B cell (primary cell): ENCODE measurements around the gene KCNJ10. TPM values are rescaled to one million over a fixed set of nuclear protein-coding genes. Genes with fewer than 3 reads are reported as not detected.
A peak's percentile ranks its signal among the peaks of the same experiment; 100 is the strongest.

Source experiments
- ATAC-seq: fragments of 200-7000 bp; cut with Tn5 transposase; one replicate; pipeline ENCODE4 v1.10.0; 2021; ENCODE audit warnings: low read depth, mild to moderate bottlenecking, moderate number of reproducible peaks, moderate library complexity
- CTCF ChIA-PET: fragments of 350-600 bp; sonication (Branson Sonifier 250); formaldehyde crosslinking; loops from one replicate; lab custom pipeline; 2021; ENCODE audit warnings: antibody characterized with exemption, inconsistent platforms; lab: Charles Lee
- POLR2A ChIA-PET: fragments of 350-600 bp; sonication (Branson Sonifier 250); formaldehyde crosslinking; loops from one replicate; lab custom pipeline; 2021; ENCODE audit warnings: antibody characterized with exemption; lab: Charles Lee
- DNase-seq: peaks from one replicate; pipeline ENCODE4 v3.0.0; 2013
- H2AFZ ChIP-seq: 2 replicates; pipeline ENCODE4 v1.6.1; 2012; ENCODE audit warnings: mild to moderate bottlenecking, low read depth, low read length; ENCODE audit not compliant: insufficient read depth, poor library complexity, severe bottlenecking
- H3K27ac ChIP-seq, 2 donors: 1 replicate in 1 of 2; 2 replicates in 1 of 2; pipeline ENCODE4 v1.5.1; 2012 to 2013; ENCODE audit warnings: low read length in 2 of 2, mild to moderate bottlenecking in 2 of 2, moderate library complexity in 1 of 2
- H3K27me3 ChIP-seq, 4 experiments: fragments of 200-600 bp in 1 of 4; sonication (generic) in 1 of 4; replicated peaks in 1 of 4; 1 replicate in 2 of 4; 2 replicates in 2 of 4; pipeline versions ENCODE4 v1.6.1 to v1.7.0; 2013 to 2016; ENCODE audit warnings: low read length in 3 of 4, mild to moderate bottlenecking in 2 of 4, mixed read lengths in 1 of 4, moderate library complexity in 1 of 4; ENCODE audit not compliant: insufficient read depth in 4 of 4, control insufficient read depth in 3 of 4; ENCODE audit errors: control extremely low read depth in 1 of 4
- H3K36me3 ChIP-seq, 2 experiments: replicated peaks in 1 of 2; 1 replicate in 1 of 2; 2 replicates in 1 of 2; pipeline versions ENCODE4 v1.6.1 to v1.7.1; 2013; ENCODE audit warnings: low read length in 1 of 2; ENCODE audit not compliant: insufficient read depth in 2 of 2, control insufficient read depth in 1 of 2; ENCODE audit errors: control extremely low read depth in 1 of 2, extremely low read depth in 1 of 2
- H3K4me1 ChIP-seq, 2 donors: fragments of 200-600 bp in 1 of 2; sonication (generic) in 1 of 2; 1 replicate in 1 of 2; 2 replicates in 1 of 2; pipeline versions ENCODE4 v1.5.1 to v1.6.1; 2013 to 2017; ENCODE audit warnings: low read length in 2 of 2; ENCODE audit not compliant: control insufficient read depth in 2 of 2, insufficient read depth in 2 of 2
- H3K4me2 ChIP-seq: replicated peaks from 2 replicates; pipeline ENCODE3; 2012; ENCODE audit warnings: mild to moderate bottlenecking, low read depth, low read length; ENCODE audit not compliant: poor library complexity, severe bottlenecking
- H3K4me3 ChIP-seq, 5 experiments: fragments of 200-600 bp in 1 of 5; sonication (generic) in 1 of 5; 1 replicate in 3 of 5; 2 replicates in 2 of 5; pipeline versions ENCODE4 v1.5.1 to v1.7.0; 2011 to 2016; ENCODE audit warnings: low read length in 4 of 5, mild to moderate bottlenecking in 4 of 5, low read depth in 2 of 5, control low read depth in 1 of 5, moderate library complexity in 1 of 5; ENCODE audit not compliant: insufficient read depth in 1 of 5; ENCODE audit errors: control extremely low read depth in 1 of 5, extremely low read depth in 1 of 5
- H3K79me2 ChIP-seq: fragments of 200-600 bp; sonication (generic); one replicate; pipeline ENCODE4 v1.6.0; 2016; ENCODE audit warnings: low read length; ENCODE audit not compliant: control insufficient read depth, insufficient read depth
- H3K9ac ChIP-seq: fragments of 200-600 bp; sonication (generic); 2 replicates; pipeline ENCODE4 v1.6.1; 2017; ENCODE audit warnings: mild to moderate bottlenecking, low read length, moderate library complexity
- H3K9me3 ChIP-seq, 3 donors: one replicate each; pipeline versions ENCODE4 v1.6.1 to v1.7.1; 2013; ENCODE audit warnings: low read length in 2 of 3; ENCODE audit not compliant: control insufficient read depth in 2 of 3, insufficient read depth in 1 of 3; ENCODE audit errors: control extremely low read depth in 1 of 3
- H4K20me1 ChIP-seq: 2 replicates; pipeline ENCODE4 v1.6.0; 2012; ENCODE audit warnings: mild to moderate bottlenecking, low read length; ENCODE audit not compliant: insufficient read depth, control insufficient read depth, poor library complexity, severe bottlenecking
- H3K27ac Mint-ChIP-seq: one replicate; pipeline ENCODE4 v1.8.0; 2021; ENCODE audit warnings: mixed read lengths
- H3K27me3 Mint-ChIP-seq: one replicate; pipeline ENCODE4 v1.8.0; 2021; ENCODE audit warnings: mixed read lengths
- H3K4me1 Mint-ChIP-seq: one replicate; pipeline ENCODE4 v1.8.0; 2021; ENCODE audit warnings: mixed read lengths
- H3K4me3 Mint-ChIP-seq: one replicate; pipeline ENCODE4 v1.8.0; 2021; ENCODE audit warnings: mixed read lengths
- H3K9me3 Mint-ChIP-seq: one replicate; pipeline ENCODE4 v1.8.0; 2022; ENCODE audit warnings: mixed read lengths; ENCODE audit not compliant: insufficient read depth
- EZH2 ChIP-seq: IDR thresholded peaks from 2 replicates; pipeline ENCODE4 v1.6.1; 2012; ENCODE audit warnings: borderline replicate concordance, low read depth, mild to moderate bottlenecking, moderate library complexity, low read length; ENCODE audit not compliant: insufficient read depth, poor library complexity, severe bottlenecking
- WGBS: methylation state at CpG from one replicate; pipeline ENCODE4 v1.1.5; 2013; ENCODE audit warnings: missing lambda C conversion rate; ENCODE audit not compliant: insufficient coverage; 5-methylcytosine and 5-hydroxymethylcytosine counted together
- intact Hi-C: fragments of 100-400 bp; cut with micrococcal nuclease; formaldehyde crosslinking; loops from one replicate; pipeline ENCODE4 v1.10.0; 2022
- polyA plus RNA-seq: library from polyadenylated mRNA; depleted of rRNA; stranded (reverse); fragments of >200 nt; gene quantifications from 2 replicates; pipeline ENCODE4 v1.2.3, GENCODE V29; 2012
- total RNA-seq, 2 donors: library from RNA; stranded (reverse); fragments of 120-200 nt in 1 of 2; gene quantifications; 1 replicate in 1 of 2; 2 replicates in 1 of 2; pipeline versions ENCODE4 v1.2.3 to v1.2.4, GENCODE V29; 2013 to 2022
- TF ChIP-seq, protein P1 (sequence below): fragments of 200-600 bp; IDR thresholded peaks from one replicate; pipeline ENCODE4 v1.8.0; 2022; ENCODE audit warnings: antibody characterized with exemption, mild to moderate bottlenecking

The KCNJ10 gene
- total and polyA plus RNA-seq, 2 donors (not counting 1 experiment from before 2014, with no cell fraction given), result not detected

DNA sequence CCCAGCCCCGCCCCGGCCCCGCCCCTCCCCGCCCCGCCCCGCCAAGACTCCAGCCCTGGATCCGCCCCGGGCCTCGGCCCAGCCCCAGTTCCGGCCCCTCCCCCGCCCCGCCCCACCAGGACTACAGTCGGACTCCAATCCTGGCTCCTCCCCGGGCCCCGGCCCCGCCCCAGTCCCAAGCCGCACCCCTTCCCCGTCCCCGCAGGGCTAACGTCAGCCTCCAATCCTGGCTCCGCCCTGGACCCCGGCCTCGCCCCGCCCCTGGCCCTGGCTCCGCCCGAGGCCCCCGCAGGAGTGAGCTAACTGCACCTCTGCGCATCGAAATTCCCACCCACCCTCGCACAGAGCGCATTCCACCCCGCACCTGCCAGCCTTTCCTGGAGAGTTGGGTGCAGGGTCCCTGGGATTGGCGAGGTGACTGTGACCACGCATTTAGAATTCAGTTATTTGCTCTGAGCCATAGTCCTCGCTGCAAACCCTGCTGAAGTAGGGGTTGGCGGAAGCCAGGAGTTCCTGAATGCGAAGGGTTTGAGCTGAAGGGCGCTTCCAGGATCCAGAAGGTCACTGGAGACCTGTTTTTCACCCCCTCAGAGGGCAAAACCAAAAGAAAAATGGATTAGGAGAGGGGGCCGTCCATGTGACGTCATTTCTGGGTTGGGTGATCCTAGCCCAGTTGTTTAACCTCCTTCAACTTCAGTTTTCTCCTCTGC is 29.0 kb upstream of the KCNJ10 start:
- Histone ChIP-seq H3K9ac (peak overlapping the region; percentile 93), H3K27ac (peak overlapping the region; percentile 95 to 99), H3K4me3 (peak overlapping the region; percentile 63 to 79 (median 72)), H2AFZ (peak overlapping the region; percentile 95), H3K36me3 (peaks cover 3 to 17% of the 10 kb centered on the region in 2 experiments), H3K4me1 (peaks cover 33 to 45% of the 10 kb centered on the region in 2 donors), H3K79me2 (peaks cover 36% of the 10 kb centered on the region), H3K9me3 (no peaks in the 10 kb centered on the region), H3K27me3 (no peaks in the 10 kb centered on the region), H4K20me1 (peaks cover 36% of the 10 kb centered on the region), H3K4me2 (peak overlapping the region; percentile 98)
- intact Hi-C loops, result loop anchor here (1.0 to 10.0 kb wide), 9 partner anchors 14 to 1296 kb away; partner anchors contain the start of genes COPA, DCAF8, DUSP23 and KCNJ10
- ChIA-PET POLR2A (interaction anchor here (0.6 to 2.0 kb wide), 9 partner anchors 12 to 277 kb away, joined by 3 to 6 read pairs (median 3); partner anchors contain the start of genes DCAF8 and TAGLN2), CTCF (interaction anchor here (0.9 to 6.5 kb wide), 9 partner anchors 13 to 193 kb away, joined by 3 to 60 read pairs (median 5); partner anchors contain the start of gene KCNJ9)
- Mint-ChIP-seq H3K27me3 (no peaks in the 10 kb centered on the region), H3K9me3 (no peaks in the 10 kb centered on the region), H3K4me3 (peak overlapping the region; percentile 88), H3K27ac (peak overlapping the region; percentile 86), H3K4me1 (peaks cover 47% of the 10 kb centered on the region)
- TF ChIP-seq, protein P1, sequence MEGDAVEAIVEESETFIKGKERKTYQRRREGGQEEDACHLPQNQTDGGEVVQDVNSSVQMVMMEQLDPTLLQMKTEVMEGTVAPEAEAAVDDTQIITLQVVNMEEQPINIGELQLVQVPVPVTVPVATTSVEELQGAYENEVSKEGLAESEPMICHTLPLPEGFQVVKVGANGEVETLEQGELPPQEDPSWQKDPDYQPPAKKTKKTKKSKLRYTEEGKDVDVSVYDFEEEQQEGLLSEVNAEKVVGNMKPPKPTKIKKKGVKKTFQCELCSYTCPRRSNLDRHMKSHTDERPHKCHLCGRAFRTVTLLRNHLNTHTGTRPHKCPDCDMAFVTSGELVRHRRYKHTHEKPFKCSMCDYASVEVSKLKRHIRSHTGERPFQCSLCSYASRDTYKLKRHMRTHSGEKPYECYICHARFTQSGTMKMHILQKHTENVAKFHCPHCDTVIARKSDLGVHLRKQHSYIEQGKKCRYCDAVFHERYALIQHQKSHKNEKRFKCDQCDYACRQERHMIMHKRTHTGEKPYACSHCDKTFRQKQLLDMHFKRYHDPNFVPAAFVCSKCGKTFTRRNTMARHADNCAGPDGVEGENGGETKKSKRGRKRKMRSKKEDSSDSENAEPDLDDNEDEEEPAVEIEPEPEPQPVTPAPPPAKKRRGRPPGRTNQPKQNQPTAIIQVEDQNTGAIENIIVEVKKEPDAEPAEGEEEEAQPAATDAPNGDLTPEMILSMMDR, result no peak
- no peak for TF ChIP-seq EZH2
- 0% methylated on average over 24 of the region's 40 CpGs for WGBS
- peak; percentile 91 for ATAC-seq
- peak; percentile 96 for DNase-seq
